ENCODE data around the gene NCOA3.

The NCOA3 gene

GRCh38 chr20:47605673-47606413 lies 104.2 kb downstream of the NCOA3 start:
- no peak for DNase-seq

- DNase-seq: no peak
Observed at GRCh38 chr20:47606414-47606982, 104.8 kb downstream of the NCOA3 start.

GRCh38 chr20:47606983-47607613 lies 105.4 kb downstream of the NCOA3 start:
- no peak for DNase-seq

DNA sequence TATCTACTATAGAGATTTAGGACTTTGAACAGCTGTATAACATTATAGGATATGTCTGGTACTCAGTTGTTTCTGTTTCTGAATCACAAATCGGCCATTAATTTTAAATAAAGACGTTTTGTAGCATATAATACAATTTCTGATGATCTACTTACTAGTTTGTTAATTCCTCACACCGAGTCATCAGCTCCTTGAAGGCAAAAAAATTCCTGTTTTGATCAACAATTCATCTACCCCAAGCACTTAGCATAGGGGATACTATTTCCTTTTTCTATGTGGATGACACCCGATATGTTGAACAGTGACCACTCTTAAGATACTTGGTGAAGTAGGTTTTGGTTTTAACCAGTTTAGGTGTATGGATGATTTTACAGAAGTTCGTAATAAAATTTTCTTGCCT lies 107.3 kb downstream of the NCOA3 start:
- DNase-seq: no peak

GRCh38 chr20:47610247-47610944 lies 108.7 kb downstream of the NCOA3 start:
- DNase-seq: peak; percentile 79 to 84

GRCh38 chr20:47610945-47611250 lies 109.2 kb downstream of the NCOA3 start:
- no peak for DNase-seq

DNA sequence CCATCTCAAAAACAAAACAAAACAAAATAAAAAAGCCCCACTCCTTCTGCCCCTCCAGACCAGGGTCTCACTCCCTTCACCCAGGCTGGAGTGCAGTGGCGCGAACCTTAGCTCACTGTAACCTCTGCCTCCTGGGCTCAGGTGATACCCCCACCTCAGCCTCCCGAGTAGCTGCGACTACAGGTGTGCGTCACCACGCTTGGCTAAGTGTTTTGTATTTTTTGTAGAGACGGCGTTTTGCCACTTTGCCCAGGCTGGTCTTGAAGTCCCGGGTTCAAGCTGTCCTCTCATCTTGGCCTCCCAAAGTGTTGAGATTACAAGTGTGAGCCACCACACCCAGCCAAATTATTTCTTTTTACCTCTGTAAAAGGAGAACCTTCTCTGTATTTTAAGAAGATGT lies 110.1 kb downstream of the NCOA3 start:
- no peak for DNase-seq

- DNase-seq: no peak
Observed at GRCh38 chr20:47612670-47613069, 111.0 kb downstream of the NCOA3 start.

DNA sequence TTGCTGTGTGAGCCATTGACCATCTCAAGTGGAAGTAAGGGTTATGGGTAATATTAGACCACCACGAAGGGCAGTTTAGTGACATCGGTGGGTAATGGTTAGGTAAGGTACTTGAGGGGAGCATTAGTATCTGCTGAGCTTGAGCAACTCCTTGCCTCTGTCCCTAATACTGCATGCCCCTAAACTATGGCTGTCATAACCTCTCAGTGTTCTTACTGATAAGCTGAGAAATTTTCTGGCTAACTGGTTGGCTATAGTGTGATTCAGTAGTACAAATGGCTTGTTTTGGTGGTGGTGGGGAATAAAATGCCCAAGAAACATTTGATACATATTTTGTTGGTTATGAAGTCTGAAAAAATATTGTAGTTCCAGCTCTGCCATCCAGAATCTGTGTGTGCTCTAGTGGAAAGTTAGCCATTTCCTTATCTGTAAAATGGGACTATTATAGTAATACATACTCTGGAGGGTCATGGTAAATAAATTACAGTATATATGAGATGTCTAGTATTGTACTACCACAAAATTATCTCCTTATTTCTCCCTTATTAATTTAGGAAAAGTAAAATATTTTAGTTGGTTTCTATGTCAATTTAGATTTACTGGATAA lies 113.1 kb downstream of the NCOA3 start:
- DNase-seq: no peak

GRCh38 chr20:47618479-47618878 lies 116.8 kb downstream of the NCOA3 start:
- no peak for DNase-seq

- DNase-seq: no peak
Observed at GRCh38 chr20:47620808-47621805, 119.4 kb downstream of the NCOA3 start.

GRCh38 chr20:47622118-47622665 lies 120.5 kb downstream of the NCOA3 start:
- DNase-seq: no peak

GRCh38 chr20:47623206-47623605 lies 121.5 kb downstream of the NCOA3 start:
- DNase-seq: no peak

- no peak for DNase-seq
Observed at GRCh38 chr20:47627540-47627939, 125.9 kb downstream of the NCOA3 start.

DNA sequence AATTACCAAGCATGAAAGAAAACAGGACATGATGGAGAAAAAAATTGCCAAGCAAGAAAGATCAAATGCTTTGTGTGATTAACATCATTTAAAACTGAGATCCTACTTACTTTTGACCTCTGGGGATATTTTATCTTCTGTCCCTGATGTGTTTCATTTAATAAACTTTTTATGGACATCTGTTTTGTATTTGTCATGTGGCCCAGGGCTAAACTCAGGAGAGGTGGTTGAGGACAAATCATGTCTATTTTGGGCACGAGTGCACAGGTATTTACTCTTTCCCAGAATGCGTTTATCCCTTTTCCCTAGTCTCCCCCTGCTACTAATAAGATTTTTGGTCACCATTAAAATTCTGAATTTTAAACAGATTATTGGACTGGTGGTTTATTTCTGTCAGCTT lies 128.2 kb downstream of the NCOA3 start:
- DNase-seq: no peak

- DNase-seq: no peak
Observed at GRCh38 chr20:47631078-47631477, 129.4 kb downstream of the NCOA3 start.

DNA sequence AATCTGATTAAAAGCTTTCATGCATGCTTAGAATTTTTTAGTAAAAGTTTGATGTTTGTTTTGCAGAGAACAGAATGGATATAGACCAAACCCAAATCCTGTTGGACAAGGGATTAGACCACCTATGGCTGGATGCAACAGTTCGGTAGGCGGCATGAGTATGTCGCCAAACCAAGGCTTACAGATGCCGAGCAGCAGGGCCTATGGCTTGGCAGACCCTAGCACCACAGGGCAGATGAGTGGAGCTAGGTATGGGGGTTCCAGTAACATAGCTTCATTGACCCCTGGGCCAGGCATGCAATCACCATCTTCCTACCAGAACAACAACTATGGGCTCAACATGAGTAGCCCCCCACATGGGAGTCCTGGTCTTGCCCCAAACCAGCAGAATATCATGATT lies 133.6 kb downstream of the NCOA3 start:
- DNase-seq: no peak

DNA sequence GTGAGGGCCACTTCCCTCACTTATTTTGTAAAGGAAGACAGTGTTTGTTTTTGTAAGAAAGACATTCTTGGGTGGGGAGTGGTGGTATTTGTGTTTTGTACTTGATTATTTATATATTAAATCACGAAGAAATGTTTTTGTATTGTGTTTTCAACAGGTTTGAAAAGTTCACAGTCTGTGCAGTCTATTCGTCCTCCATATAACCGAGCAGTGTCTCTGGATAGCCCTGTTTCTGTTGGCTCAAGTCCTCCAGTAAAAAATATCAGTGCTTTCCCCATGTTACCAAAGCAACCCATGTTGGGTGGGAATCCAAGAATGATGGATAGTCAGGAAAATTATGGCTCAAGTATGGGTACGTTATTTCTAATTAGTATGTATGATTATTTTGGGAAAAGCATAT lies 137.2 kb downstream of the NCOA3 start:
- DNase-seq: no peak

DNA sequence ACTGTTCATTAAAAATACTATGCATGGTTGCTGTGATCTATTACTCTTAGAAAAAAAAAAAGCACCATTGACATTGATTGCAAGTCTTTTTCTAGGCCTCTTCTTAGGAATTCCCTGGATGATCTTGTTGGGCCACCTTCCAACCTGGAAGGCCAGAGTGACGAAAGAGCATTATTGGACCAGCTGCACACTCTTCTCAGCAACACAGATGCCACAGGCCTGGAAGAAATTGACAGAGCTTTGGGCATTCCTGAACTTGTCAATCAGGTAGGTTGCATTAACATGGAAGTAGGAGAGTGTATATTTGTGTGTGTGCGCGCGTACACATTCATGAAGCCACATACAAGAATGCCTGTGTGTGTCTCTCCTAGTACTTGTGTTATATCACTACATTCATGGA lies 140.4 kb downstream of the NCOA3 start:
- no peak for DNase-seq

DNA sequence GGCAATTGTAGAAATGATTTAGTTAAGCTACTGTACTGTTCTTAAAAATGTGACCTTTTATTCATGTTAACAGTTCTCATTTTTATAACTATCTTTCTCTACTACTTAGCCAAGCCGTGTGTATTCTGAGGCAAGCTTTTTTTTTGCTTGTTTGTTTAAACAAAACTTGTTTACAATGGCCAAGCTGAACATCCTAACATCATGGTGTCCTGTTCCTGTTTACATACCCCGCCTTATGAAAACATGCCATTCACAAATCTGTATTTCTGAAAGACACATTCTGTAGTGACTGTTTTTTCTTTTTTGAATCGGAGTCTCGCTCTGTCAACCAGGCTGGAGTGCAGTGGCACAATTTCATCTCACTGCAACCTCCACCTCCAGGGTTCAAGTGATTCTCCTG lies 140.9 kb downstream of the NCOA3 start:
- DNase-seq: no peak

DNA sequence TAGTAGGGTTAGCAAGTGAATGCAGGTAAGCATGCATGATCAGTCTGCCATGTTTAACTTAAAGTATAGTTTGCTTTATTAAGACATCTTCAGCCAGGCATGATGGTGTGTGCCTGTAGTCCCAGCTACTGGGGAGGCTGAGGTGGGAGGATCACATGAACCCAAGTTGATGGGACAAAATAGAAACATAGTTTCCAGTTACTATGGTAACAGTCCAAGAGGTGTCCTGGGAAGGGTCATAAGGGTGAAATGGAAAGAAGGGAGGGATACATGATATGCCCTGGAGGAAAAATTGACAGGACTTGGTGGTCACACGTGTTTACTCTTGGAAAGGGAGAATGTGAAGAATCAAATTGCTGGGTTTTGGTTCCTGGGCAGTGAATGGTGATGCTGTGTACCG lies 143.9 kb downstream of the NCOA3 start:
- DNase-seq: no peak

- no peak for DNase-seq
Observed at GRCh38 chr20:47647994-47648393, 146.3 kb downstream of the NCOA3 start.
